ENCODE measurements around the gene AVPR2. TPM values are rescaled to one million over a fixed set of nuclear protein-coding genes. Genes with fewer than 3 reads are reported as not detected.

The AVPR2 gene
- total and polyA plus RNA-seq, 4 donors, result 0.05 TPM; not detected in 3

- Histone ChIP-seq H3K27me3 (ENCODE audit: control insufficient read depth in 4 of 4, insufficient read depth in 4 of 4, low read length in 3 of 4) (no peaks in the 10 kb centered on the region), H3K27ac (ENCODE audit: low read depth in 1 of 2, low read length in 2 of 2) (no peak overlapping the region), H3K9me3 (ENCODE audit: control insufficient read depth in 4 of 4, low read length in 3 of 4) (no peaks in the 10 kb centered on the region), H3K36me3 (ENCODE audit: control insufficient read depth in 4 of 4, insufficient read depth in 3 of 4, low read depth in 1 of 4, low read length in 3 of 4) (peaks cover 6 to 37% (median 17%) of the 10 kb centered on the region in 4 donors), H3K4me3 (ENCODE audit: low read depth in 1 of 3, low read length in 3 of 3) (no peak overlapping the region), H3K4me1 (ENCODE audit: control insufficient read depth in 4 of 4, insufficient read depth in 4 of 4, low read length in 3 of 4) (peaks cover 0 to 5% (median 0%) of the 10 kb centered on the region in 4 donors), H3K9ac (ENCODE audit: low read depth in 1 of 2, low read length in 2 of 2) (no peak overlapping the region)
- no peak for DNase-seq (ENCODE audit: low spot score)
- no peak for TF ChIP-seq CTCF (IDR thresholded peaks at IDR 0.05; ENCODE audit: low read depth, low read length, missing input control)
- peak; percentile 58 for TF ChIP-seq NR2F2 (IDR thresholded peaks at IDR 0.05)
- WGBS, result 78% methylated on average over 10 of the region's 10 CpGs
These were observed 43.6 kb downstream of the AVPR2 start for GRCh38 chrX:153948002-153948466.

- 73% methylated on average over 30 of the region's 30 CpGs for WGBS
These were observed 44.7 kb downstream of the AVPR2 start for GRCh38 chrX:153948847-153949805.

GRCh38 chrX:153950127-153950526 is 45.7 kb downstream of the AVPR2 start:
- peaks cover 0 to 5% (median 0%) of the 10 kb centered on the region in 4 donors for H3K4me1 ChIP-seq (ENCODE audit: control insufficient read depth in 4 of 4, insufficient read depth in 4 of 4, low read length in 3 of 4)
- H3K36me3 ChIP-seq (ENCODE audit: control insufficient read depth in 4 of 4, insufficient read depth in 3 of 4, low read depth in 1 of 4, low read length in 3 of 4), result peaks cover 6 to 53% (median 20%) of the 10 kb centered on the region in 4 donors
- DNase-seq (ENCODE audit: low spot score), result no peak
- no peaks in the 10 kb centered on the region for H3K27me3 ChIP-seq (ENCODE audit: control insufficient read depth in 4 of 4, insufficient read depth in 4 of 4, low read length in 3 of 4)
- no peak overlapping the region for H3K27ac ChIP-seq (ENCODE audit: low read depth in 1 of 2, low read length in 2 of 2)
- WGBS, result 76% methylated on average over 19 of the region's 19 CpGs
- H3K9ac ChIP-seq (ENCODE audit: low read depth in 1 of 2, low read length in 2 of 2), result no peak overlapping the region
- no peaks in the 10 kb centered on the region for H3K9me3 ChIP-seq (ENCODE audit: control insufficient read depth in 4 of 4, low read length in 3 of 4)
- H3K4me3 ChIP-seq (ENCODE audit: low read depth in 1 of 3, low read length in 3 of 3), result no peak overlapping the region
- TF ChIP-seq FOXA1 (IDR thresholded peaks at IDR 0.05), result no peak
- TF ChIP-seq ZBTB33 (IDR thresholded peaks at IDR 0.05), result no peak
- TF ChIP-seq CTCF (IDR thresholded peaks at IDR 0.05; ENCODE audit: low read depth, low read length, missing input control), result no peak
- no peak for TF ChIP-seq REST (IDR thresholded peaks at IDR 0.05)
- TF ChIP-seq RXRA (IDR thresholded peaks at IDR 0.05), result no peak
- no peak for TF ChIP-seq EGR1 (IDR thresholded peaks at IDR 0.05; ENCODE audit: low read depth in 2 of 2)

More at GRCh38 chrX:153948847-153949805, 44.7 kb downstream of the AVPR2 start:
- H3K9me3 ChIP-seq (ENCODE audit: control insufficient read depth in 4 of 4, low read length in 3 of 4), result no peaks in the 10 kb centered on the region
- no peak for TF ChIP-seq FOXA1 (IDR thresholded peaks at IDR 0.05)
- no peak for TF ChIP-seq RAD21 (IDR thresholded peaks at IDR 0.05)
- no peak for TF ChIP-seq CTCF (IDR thresholded peaks at IDR 0.05; ENCODE audit: low read depth, low read length, missing input control)
- TF ChIP-seq SP1 (IDR thresholded peaks at IDR 0.05), result no peak
- TF ChIP-seq JUND (IDR thresholded peaks at IDR 0.05), result no peak
- peaks cover 0 to 5% (median 0%) of the 10 kb centered on the region in 4 donors for H3K4me1 ChIP-seq (ENCODE audit: control insufficient read depth in 4 of 4, insufficient read depth in 4 of 4, low read length in 3 of 4)
- H3K27ac ChIP-seq (ENCODE audit: low read depth in 1 of 2, low read length in 2 of 2), result peak overlapping the region in 1 of 2 donors; percentile 12
- H3K27me3 ChIP-seq (ENCODE audit: control insufficient read depth in 4 of 4, insufficient read depth in 4 of 4, low read length in 3 of 4), result no peaks in the 10 kb centered on the region
- H3K4me3 ChIP-seq (ENCODE audit: low read depth in 1 of 3, low read length in 3 of 3), result no peak overlapping the region
- H3K36me3 ChIP-seq (ENCODE audit: control insufficient read depth in 4 of 4, insufficient read depth in 3 of 4, low read depth in 1 of 4, low read length in 3 of 4), result peaks cover 6 to 45% (median 18%) of the 10 kb centered on the region in 4 donors
- no peak for DNase-seq (ENCODE audit: low spot score)
- no peak overlapping the region for H3K9ac ChIP-seq (ENCODE audit: low read depth in 1 of 2, low read length in 2 of 2)
